ENCODE results near the gene UBR1.

UBR1 gene

DNA sequence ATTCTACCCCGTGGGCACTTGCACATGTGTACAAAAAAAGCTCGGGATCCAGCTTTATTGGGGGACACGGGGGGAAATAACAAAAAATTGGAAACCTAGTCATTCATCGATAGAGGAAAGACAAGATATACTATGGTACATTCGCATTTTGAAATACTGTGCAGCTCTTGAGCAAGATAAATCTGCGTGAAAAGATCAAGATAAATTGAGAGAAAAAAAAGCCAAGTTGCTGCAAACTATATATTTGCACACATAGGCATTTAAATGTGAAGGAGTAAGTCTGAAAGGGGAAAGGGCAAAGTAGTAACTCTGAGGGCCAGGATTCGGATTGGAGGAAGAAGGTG lies 620 bp upstream of the UBR1 start:
- DNase-seq, result no peak

DNA sequence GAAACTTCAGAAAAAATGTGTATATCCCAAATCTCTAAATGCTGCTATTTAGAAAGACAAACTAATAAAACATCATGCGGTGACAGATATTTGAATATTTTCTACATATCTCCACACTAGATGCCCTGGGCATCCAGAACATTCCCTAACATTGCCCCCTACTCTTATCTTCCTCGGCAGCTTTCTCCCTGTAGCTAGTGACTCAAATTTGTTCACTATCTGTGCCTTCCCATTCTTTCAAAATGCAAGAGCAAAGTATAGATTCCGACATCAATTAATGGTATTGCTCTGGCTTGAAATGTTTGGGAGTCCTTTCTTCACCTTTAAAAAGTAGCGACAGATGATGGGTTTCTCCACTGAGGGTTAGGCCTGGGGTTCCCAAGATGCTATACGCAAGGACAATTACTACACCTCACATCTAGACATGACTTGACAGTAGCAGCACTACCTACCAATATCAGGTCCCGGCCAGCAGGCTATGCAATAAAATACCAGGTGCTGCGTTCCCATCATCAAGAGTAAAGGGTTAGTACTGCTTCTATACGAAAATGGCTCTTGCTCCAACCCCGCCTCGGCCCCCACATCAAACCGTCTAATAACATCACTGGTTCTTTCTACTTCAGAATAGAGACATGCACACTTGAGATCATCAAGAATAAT lies 631 bp downstream of the UBR1 start:
- peak in 1 of 2 experiments; percentile 28 for DNase-seq

DNA sequence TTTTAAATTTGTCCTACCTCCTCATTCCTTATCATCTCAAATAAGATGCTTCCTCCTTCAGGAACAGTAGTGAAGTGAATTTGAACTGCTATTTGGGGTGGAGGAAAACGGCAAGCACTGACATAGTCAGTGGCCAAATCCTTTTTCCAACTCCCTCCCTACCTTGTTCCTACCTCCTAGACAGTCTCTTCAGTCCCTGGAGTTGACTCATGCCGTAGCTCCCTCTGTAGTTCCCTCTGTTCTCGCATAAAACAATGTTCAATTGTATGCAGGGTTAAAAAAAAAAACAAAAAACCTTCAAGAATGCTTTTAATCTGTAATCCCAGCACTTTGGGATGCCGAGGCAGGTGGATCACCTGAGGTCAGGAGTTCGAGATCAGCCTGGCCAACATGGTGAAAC lies 1.4 kb downstream of the UBR1 start:
- DNase-seq, result no peak

DNA sequence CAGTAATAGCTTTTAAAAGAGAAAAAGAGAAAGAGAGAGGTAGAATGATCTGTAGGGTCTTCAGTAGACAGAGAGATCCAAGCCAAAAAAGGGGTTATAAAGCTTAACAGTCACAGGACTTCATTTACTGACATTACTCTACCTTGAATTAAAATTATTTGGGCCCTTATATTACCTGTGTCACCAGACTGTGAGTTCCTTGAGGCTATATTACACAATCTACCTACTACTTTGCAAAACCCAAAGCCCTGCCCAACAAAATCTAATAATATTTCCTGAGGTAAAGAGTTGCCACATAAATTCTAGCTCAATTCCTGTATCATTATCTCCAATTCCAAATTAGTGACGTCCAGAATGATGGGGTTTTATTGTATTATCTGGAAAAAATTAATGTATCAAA lies 1.9 kb downstream of the UBR1 start:
- DNase-seq, result no peak

DNA sequence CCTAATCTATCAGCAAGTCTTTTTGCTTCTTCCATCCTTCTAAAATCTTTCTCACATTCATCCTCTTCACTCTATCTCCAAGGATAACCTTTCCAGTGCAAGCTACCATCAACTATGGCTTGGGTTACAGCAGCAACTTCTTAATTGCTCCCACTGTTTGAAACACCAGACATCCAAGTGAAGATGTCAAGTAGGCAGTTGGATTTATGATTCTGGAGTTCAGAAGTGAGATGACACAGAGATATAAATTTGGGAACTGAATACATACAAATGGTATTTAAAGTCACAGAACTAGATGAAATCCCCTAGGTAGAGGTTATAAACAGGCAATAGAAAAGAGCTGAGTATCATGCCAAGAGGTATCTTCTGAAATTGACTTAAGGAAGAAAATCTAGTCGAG lies 3.7 kb downstream of the UBR1 start:
- DNase-seq, result no peak

DNA sequence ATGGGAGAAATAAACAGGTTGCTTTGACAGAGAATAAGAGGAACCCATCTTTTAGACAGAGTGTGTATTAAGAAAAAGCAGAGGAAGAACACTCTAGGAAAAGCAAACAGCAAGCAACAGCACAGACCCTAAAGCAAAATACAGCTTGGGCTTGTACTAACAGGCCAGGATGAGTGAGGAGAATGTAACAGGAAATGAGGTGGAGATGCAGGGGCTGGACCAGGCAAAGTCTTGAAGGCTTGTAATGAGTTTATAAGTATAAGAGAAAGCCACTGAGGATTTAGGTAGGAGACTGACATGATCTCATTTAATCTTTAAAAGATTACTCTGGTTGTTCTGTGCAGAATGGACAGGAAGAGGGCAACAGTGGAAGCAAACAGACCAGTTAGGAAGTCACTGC lies 4.9 kb downstream of the UBR1 start:
- no peak for DNase-seq

DNA sequence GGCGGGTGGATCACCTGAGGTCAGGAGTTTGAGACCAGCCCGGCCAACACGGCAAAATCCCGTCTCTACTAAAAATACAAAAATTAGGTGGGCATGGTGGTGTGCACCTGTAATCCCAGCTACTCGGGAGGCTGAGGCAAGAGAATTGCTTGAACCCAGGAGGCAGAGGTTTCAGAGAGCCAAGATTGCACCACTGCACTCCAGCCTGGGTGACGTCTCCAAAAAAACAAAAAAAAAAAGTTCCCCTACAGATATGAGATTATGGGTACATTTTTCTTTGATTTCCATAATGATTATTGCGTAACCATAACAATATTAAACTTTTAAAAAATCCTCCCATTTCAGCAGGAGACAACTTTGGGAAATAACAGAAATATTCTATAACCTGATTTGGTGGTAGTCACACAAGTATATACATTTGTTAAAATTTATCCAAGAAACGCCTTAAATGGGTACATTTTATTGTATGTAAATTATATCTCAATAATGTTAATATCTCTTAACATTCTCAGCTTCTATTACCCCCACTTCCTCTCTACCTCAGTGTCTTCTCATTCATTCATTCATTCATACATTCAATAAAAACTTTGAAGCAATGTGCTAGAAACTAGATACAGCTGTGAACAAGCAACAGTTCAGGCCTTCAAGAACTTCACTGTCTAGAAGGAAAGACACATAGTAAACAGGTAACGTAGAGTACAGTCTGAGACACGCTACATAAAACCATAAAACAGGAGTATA lies 6.6 kb downstream of the UBR1 start:
- DNase-seq, result no peak

DNA sequence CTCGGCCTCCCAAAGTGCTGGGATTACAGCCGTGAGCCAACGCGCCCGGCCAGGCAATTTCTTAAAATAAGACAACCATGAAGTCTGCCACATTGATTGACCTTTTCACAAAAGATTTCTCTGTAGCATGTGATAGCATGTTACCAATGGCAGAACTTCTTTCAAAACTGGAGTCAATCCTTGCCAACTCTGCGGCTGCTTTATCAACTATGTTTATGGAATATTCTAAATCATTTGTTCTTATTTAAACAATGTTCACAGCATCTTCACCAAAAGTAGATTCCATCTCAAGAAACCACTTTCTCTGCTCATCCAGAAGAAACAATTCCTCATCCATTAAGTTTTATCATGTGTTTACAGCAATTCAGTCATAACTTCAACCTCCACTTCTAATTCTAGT lies 9.4 kb downstream of the UBR1 start:
- DNase-seq, result no peak

DNA sequence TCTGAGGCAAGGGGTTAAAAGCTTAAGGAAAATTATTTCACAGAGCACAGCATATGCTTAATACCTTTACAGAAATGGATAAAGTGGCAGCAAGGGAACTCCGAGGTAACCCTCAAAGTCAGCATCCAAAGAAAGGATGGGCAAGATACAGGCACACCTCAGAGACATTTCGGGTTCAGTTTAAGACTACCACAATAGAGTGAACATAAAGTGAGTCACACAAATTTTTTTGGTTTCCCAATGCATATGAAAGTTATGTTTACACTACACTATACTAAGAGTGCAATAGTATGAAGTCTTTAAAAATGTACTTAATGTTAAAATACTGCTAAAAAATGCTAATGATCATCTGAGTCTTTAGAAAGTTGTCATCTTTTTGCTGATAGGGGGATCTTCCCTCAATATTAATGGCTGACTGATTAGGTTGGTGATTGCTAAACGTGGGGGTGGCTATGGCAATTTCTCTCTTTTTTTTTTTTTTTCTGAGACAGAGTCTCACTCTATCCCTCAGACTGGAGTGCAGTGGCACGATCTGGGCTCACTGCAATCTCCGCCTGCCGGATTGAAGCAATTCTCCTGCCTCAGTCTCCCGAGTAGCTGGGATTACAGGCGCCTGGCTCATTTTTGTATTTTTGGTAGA lies 10.0 kb downstream of the UBR1 start:
- no peak for DNase-seq

DNA sequence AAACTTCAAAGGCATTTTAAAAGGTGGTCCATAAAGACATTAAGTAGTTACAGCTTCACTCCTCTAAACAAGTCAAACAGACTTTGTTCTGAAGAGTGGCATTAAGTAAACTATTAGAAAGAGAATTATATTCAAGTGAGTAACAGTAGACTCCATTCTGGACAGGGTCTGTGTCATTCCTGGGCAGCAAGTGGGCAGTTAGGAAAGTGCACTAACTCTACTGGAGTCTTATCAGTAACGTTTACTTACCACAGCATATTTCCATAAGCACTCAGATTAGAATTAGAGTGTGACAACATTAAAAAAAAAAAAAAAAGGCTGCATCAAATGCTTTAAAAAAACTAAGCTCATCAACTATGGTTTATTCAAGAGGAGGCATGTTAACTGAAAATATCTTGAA lies 10.6 kb downstream of the UBR1 start:
- no peak for DNase-seq

DNA sequence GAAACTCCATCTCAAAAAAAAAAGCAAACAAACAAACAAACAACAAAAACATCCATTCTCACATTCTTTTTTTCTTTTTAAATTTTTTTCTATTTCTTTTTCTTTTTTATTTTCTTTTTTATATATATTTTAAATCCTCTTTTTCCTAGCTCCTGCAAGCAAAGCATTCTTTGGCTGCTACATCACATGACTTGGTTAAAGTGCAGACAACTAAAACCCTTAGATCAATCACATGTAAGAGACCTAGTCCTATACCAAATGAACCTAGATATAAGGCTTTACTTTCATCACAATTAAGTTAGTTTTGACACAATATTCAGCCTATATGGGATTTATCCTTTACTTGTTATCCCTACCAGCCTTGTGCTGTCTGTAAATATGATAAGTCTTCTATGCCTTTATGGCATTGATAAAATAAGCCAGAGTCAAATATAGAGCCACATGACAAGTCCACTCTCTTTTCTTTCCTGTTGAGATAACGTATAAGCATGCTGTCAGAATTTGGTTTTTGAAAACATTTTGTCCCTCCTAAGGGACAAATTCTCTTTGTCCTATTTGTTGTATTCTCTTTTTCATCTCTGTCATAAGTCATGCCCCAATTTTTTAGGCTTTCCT lies 11.3 kb downstream of the UBR1 start:
- no peak for DNase-seq

DNA sequence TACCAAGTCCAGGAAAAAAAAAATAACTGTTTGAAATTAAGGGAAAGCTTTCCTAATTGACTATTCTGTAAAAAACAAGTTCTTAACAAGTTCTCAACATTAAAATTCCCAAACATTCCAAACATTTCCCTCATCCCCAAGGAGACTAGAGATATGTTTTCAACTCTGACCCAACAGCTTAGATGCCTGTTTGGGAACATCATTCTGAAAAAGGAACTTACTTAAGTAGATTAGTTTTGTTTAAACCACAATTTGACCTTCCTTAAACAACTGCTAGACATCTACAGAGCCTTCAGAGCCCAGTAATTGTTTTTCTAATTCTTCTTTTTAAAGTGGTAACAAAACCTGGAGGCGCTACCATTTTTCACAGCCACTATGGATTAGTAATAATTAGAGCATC lies 12.8 kb downstream of the UBR1 start:
- no peak for DNase-seq

DNA sequence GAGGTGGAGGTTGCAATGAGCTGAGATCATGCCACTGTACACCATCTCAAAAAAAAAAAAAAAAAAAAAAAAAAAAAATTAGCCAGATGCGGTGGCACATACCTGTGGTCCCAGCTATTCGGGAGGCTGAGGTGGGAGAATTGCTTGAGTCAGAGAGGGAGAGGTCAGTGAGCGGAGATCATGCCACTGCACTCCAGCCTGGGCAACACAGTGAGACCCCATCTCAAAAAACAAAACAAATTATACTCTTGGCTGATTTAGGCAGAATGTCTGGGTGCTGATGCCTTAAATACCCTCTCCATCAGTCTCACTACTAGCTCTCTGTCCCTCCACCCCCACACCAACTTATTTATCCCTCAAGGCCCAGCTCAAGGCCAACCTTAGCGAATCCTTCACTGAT lies 14.0 kb downstream of the UBR1 start:
- DNase-seq, result no peak

DNA sequence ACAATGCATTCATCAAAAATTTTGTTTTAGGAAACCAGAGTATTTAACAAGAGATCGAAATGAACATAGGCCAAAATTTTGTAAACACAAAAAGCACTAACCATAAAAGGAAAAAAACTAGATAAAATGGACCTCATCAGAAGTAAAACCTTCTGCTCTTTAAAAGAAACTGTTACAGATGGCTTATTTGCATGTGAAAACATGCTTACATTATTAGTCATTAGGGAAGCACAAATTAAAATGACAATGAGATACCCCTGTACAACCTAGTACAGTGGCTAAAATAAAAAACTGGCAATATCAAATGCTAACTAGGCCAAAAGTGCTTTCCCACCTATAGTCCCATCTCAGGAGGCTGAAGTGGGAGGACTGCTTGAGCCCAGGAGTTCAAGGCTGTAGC lies 19.3 kb downstream of the UBR1 start:
- DNase-seq, result no peak

DNA sequence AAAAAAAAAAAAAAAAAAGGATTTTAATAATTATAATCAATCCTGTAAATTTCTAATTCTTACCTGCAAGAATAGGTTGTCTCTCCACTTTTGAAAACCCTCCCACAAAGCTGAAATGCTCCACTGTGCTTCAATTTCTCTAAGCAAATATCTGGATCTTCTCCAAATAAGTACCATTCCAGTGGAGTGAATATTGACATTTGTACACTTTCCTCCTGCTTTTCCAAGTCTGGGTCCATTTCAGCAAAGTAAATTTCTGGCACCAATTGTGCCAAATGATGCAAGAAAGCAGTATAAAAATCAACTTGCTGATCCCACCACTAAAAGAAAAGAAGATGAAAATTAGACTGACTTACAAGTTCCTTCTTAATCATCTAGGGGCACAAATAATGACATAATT lies 19.9 kb downstream of the UBR1 start:
- DNase-seq, result no peak

DNA sequence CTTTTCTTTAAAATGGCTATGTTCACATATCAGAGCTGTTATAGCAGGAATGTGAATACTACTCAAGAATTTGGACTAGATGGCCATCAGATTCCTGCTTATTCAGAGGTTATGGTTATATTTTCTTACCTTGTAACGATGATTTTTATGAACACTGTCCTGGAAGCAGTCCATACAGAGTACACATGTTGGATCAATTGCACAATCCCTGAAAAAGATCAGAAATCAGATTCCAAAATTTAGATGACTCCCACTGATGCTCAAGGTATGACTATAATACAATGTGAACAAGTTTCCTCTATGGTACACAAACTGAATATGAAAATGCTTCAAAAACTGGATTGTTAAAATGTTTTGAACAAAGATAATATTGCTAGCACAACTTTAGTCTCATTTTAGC lies 23.3 kb downstream of the UBR1 start:
- DNase-seq, result no peak

DNA sequence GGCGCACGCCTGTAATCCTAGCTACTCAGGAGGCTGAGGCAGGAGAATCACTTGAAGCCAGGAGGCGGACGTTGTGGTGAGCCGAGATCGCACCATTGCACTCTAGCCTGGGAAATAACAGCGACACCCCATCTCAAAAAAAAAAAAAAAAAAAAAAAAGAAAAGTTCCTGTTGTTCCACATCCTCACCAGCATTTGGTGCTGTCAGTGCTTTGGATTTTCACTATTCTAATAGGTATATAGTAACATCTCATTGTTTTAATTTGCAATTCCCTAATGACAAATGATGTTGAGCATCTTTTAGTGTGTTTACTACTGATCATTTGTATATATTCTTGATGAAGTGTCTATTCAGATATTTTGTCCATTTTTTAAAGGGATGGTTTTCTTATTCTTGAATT lies 24.6 kb downstream of the UBR1 start:
- no peak for DNase-seq

DNA sequence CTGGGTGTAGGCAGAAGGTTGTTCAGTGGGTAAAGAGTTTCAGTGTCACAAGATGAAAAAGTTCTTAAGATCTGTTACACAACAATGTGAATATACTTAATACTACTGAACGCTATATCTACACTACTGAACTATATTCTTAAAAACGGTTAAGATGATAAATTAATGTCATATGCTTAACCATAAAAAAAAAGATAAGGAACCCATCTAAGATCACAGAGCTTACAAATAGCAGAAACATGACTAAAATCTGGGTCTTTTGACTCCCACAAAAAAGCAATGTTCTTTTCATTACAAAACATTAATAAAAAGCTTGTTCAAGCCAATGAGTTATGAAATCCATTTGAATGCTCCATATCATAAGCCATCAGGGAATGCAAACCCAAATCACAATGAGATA lies 34.4 kb downstream of the UBR1 start:
- DNase-seq, result no peak

DNA sequence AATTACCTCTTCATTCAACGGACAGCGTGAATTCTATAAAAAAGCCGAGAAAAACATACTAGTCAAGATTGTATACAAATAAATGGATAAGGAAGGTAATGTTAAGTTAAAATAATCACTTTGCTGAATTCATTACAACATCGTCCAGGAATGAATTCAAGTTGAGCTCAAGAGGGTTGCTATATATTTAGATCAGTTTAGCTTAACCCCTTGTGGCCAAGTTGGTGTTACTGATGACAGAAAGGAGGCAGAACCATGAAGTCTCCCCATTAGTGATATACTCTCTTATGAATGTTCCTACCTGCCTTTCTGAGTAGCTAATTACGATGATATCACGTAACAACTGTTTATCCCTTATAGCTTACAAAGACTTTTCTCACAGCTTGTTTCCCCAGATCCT lies 34.9 kb downstream of the UBR1 start:
- DNase-seq, result no peak

DNA sequence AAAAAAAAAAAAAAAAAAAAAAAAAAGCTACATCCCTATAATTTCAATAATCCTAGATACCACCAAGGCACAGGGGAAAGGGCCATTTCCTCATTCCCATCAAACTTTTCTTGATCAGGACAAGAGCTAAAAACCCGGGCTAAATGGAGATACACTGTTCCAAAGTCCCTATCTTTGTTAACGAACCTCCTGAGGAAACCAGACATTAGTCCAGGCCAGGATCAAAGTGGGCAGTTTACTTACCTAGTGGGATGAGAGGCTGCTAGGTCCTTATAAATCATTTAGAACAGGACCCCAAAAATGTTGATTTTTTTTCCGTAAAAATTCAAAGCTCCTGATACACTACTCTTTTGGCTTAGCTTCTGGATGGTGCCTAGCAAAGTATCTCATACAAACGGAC lies 35.6 kb downstream of the UBR1 start:
- no peak for DNase-seq

DNA sequence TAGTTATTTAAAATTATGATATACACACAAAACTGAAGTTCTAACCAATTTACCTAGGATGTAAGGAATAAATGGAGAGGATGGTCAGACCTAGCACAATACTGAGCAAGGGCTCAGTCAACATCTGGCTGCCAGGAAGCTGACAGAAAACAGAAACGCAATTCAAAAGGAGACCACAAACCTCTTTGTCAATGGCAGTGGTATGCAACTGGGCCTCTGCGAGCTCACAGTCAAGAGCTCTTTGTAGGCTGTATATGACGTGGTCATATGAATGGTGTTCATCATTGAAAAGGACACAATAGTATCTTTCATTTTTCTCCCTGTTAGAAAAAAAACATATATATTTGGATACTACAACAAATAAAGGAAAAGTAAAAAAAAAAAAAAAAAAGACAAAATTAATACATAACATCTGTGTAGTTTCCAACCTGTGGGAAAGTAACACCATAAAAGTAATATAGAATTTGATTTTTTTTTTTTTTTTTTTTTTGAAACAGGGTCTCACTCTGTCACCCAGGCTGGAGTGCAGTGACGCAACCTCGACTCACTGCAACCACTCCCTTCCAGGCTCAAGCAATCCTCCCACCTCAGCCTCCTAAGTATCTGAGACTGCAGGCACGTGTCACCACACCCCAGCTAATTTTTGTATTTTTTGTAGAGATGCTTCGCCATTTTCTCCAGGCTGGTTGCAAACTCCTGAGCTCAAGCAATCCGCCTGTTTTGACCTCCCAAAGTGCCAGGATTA lies 37.9 kb downstream of the UBR1 start:
- DNase-seq, result no peak

DNA sequence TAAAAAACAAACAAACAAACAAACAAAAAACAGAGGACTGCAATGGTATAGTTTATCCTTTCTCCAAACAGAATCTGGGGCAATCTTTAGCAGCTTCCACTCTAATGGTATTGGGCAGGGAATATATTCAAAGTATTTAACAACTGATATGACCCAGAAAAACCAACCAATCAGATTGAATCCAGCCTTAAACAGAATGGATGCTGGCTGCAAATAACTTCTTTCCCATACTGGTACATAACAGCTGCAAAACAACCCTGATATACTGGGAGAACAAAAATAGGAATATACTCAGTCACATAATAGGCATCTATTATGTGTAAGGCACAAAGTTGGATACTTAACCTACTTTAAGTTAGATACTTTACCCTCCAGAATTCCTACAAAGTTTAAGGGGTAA lies 49.1 kb downstream of the UBR1 start:
- DNase-seq, result no peak

DNA sequence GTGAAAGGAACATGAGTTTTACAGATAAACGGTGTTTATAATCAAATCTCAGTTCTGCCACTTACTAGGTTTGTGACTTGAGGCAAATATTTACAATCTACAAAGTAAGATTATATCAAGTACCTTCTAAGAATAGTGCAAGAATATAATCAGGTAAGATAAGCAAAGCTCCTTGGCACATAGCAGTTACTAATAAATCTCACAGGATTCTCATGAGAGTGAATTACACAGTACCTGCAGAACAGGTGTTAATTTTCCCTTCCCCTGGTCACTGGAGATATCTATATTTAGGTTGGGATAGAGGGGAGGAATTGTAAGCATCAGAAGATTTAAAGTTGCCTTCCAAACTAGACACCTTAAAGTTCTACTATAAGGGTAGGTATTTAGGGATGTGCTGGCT lies 53.0 kb downstream of the UBR1 start:
- DNase-seq, result no peak

DNA sequence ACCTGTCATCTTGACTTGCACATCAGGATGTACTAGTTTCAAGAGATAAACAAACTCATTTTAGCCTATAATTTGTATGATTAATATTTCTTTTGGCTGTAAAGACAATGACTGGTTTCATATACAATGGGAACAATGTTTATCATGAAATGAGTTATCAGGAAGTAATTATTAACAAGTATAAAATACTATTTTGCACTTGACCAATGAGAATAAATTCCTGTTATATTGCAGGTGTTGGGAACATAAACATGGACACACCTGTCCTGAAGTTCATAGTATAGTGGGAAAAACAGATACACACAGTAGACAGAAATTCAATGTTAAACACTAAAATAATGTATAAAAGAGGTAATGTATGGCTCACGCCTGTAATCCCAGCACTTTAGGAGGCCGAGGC lies 56.9 kb downstream of the UBR1 start:
- no peak for DNase-seq
